Stomach (tissue), 9 donors: Measurements from ENCODE around the gene PUS7L. TPM values are rescaled to one million over a fixed set of nuclear protein-coding genes. Genes with fewer than 3 reads are reported as not detected.

ENCODE experiments used
- DNase-seq, 2 donors: peaks; one replicate each; pipeline versions ENCODE4 v3.0.0 to v3.0.0-alpha.2; 2013 to 2019
- H3K27ac ChIP-seq, 5 donors: fragments of 200-600 bp in 4 of 5; sonication (generic) in 4 of 5; one replicate each; pipeline ENCODE4 v1.5.1; 2013 to 2019; ENCODE audit warnings: mild to moderate bottlenecking in 1 of 5, moderate library complexity in 1 of 5
- H3K27me3 ChIP-seq, 3 donors: fragments of 200-600 bp; sonication (generic); one replicate each; pipeline ENCODE4 v1.5.1; 2017 to 2019; ENCODE audit warnings: mixed run types in 1 of 3
- H3K36me3 ChIP-seq, 4 donors: fragments of 200-600 bp; sonication (generic); 1 replicate in 3 of 4; 2 replicates in 1 of 4; pipeline ENCODE4 v1.5.1; 2016 to 2019
- H3K4me1 ChIP-seq, 4 donors: fragments of 200-600 bp; sonication (generic); one replicate each; pipeline ENCODE4 v1.5.1; 2016 to 2019
- H3K4me3 ChIP-seq, 4 donors: fragments of 200-600 bp; sonication (generic) in 3 of 4; one replicate each; pipeline ENCODE4 v1.5.1; 2016 to 2019; ENCODE audit warnings: mild to moderate bottlenecking in 1 of 4
- H3K9me3 ChIP-seq, 4 donors: fragments of 200-600 bp; sonication (generic); one replicate each; pipeline ENCODE4 v1.5.1; 2016 to 2019
- EP300 ChIP-seq: sonication (generic); formaldehyde crosslinking; IDR thresholded peaks from one replicate; pipeline ENCODE4 v1.6.1; 2017; ENCODE audit warnings: antibody characterized with exemption
- POLR2A ChIP-seq, 4 donors: fragments of 450-650 bp; IDR thresholded peaks; one replicate each; pipeline ENCODE4 v1.6.1; 2016; ENCODE audit warnings: antibody characterized with exemption in 4 of 4, control low read depth in 2 of 4, mild to moderate bottlenecking in 1 of 4, moderate library complexity in 1 of 4
- POLR2AphosphoS5 ChIP-seq, 3 donors: sonication (generic); formaldehyde crosslinking; IDR thresholded peaks; one replicate each; pipeline ENCODE4 v1.6.1; 2016; ENCODE audit warnings: antibody characterized with exemption in 3 of 3
- WGBS, 5 donors: extraction: QIAGEN DNeasy Blood & Tissue Kit in 3 of 5; methylation state at CpG; one replicate each; pipeline versions ENCODE4 v1.1.5 to v1.1.7; 2013 to 2018; 5-methylcytosine and 5-hydroxymethylcytosine counted together
- intact Hi-C: fragments of 100-400 bp; cut with DNase I; formaldehyde crosslinking; loops from one replicate; pipeline ENCODE4 v1.15.1; 2023; ENCODE audit warnings: low total_unique reads
- polyA plus RNA-seq, 3 donors: library from polyadenylated mRNA; stranded (reverse); fragments of 200-250 nt; gene quantifications; one replicate each; pipeline ENCODE4 v1.2.3, GENCODE V29; 2013
- total RNA-seq, 5 donors: library from RNA; depleted of rRNA; stranded (reverse); fragments of >200 nt; gene quantifications; one replicate each; pipeline versions ENCODE4 v1.1.0 to v1.2.3, GENCODE V29; 2014 to 2016
- TF ChIP-seq, protein P1 (sequence below), 7 experiments: fragments of 450-650 bp in 4 of 7; fragments of 200-600 bp in 3 of 7; sonication (generic) in 3 of 7; IDR thresholded peaks; one replicate each; pipeline ENCODE4 v1.5.1; 2016 to 2019; ENCODE audit warnings: antibody characterized with exemption in 7 of 7, control low read depth in 2 of 7, mild to moderate bottlenecking in 1 of 7
- donor health status: healthy with polysubstance abuse.
- donor health status: Bipolar disorder and iron deficiency.
- donor health status: healthy.

PUS7L gene
- total and polyA plus RNA-seq, 8 donors = 1.2 to 60.5 (median 3.5) TPM

DNA sequence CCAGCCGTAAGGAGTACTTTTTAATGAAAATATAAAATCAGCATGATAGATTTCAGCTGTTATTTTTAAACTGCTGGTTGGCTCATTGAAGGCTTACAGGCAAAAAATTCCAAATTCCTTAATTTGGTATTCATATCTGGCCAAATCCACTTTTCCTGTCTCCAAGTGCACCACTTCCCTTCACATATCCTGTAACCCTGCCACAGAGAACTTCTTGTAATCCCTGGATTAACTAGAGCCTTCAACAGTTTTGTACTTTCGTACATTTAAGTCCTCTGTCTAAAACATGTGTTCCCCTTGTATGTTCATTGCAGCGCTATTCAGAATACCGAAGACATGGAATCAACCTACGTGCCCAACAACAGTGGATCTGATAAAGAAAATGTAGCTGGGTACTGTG, 9.6 kb downstream of the PUS7L start:
- H3K36me3 ChIP-seq = peaks cover 6 to 39% (median 26%) of the 10 kb centered on the region in 4 donors
- no peak for DNase-seq
- H3K9me3 ChIP-seq = no peaks in the 10 kb centered on the region
- no peaks in the 10 kb centered on the region for H3K27me3 ChIP-seq
- intact Hi-C loops = no loop called here
- H3K27ac ChIP-seq = no peak overlapping the region
- 84 to 96% (median 93%) methylated on average over 5 of the region's 5 CpGs for WGBS, 5 donors
- no peak for TF ChIP-seq POLR2A (IDR thresholded peaks at IDR 0.05)
- TF ChIP-seq, protein P1, sequence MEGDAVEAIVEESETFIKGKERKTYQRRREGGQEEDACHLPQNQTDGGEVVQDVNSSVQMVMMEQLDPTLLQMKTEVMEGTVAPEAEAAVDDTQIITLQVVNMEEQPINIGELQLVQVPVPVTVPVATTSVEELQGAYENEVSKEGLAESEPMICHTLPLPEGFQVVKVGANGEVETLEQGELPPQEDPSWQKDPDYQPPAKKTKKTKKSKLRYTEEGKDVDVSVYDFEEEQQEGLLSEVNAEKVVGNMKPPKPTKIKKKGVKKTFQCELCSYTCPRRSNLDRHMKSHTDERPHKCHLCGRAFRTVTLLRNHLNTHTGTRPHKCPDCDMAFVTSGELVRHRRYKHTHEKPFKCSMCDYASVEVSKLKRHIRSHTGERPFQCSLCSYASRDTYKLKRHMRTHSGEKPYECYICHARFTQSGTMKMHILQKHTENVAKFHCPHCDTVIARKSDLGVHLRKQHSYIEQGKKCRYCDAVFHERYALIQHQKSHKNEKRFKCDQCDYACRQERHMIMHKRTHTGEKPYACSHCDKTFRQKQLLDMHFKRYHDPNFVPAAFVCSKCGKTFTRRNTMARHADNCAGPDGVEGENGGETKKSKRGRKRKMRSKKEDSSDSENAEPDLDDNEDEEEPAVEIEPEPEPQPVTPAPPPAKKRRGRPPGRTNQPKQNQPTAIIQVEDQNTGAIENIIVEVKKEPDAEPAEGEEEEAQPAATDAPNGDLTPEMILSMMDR (IDR thresholded peaks at IDR 0.05) = no peak
- no peak for TF ChIP-seq POLR2AphosphoS5 (IDR thresholded peaks at IDR 0.05)
- no peak for TF ChIP-seq EP300
- no peak overlapping the region for H3K4me3 ChIP-seq
- peaks cover 0 to 11% (median 5%) of the 10 kb centered on the region in 4 donors for H3K4me1 ChIP-seq

DNA sequence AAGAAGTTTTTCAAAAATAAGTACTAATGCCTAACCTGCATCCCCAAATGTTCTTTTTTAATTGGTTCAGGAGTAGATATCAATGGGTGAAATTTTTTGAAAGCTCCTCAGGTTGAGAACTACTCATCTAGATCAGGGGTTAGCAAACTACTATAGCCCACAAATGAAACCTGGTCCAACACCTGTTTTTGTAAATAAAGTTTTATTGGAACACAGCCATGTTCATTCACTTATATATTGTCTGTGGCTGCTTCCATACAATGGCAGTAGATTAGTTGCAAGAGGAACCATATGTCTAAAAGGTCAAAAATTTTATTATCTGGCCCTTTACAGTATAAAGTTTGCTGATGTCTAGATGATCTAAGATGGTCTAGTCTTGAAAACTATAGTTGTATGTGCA, 13.8 kb downstream of the PUS7L start:
- Histone ChIP-seq H3K36me3 (peaks cover 6 to 64% (median 50%) of the 10 kb centered on the region in 4 donors), H3K27me3 (no peaks in the 10 kb centered on the region), H3K9me3 (no peaks in the 10 kb centered on the region), H3K4me3 (no peak overlapping the region), H3K27ac (no peak overlapping the region), H3K4me1 (no peaks in the 10 kb centered on the region)
- TF ChIP-seq, protein P1 (IDR thresholded peaks at IDR 0.05) = no peak
- no peak for TF ChIP-seq POLR2AphosphoS5 (IDR thresholded peaks at IDR 0.05)
- no peak for TF ChIP-seq EP300
- TF ChIP-seq POLR2A (IDR thresholded peaks at IDR 0.05) = no peak
- intact Hi-C loops = no loop called here
- no peak for DNase-seq

DNA sequence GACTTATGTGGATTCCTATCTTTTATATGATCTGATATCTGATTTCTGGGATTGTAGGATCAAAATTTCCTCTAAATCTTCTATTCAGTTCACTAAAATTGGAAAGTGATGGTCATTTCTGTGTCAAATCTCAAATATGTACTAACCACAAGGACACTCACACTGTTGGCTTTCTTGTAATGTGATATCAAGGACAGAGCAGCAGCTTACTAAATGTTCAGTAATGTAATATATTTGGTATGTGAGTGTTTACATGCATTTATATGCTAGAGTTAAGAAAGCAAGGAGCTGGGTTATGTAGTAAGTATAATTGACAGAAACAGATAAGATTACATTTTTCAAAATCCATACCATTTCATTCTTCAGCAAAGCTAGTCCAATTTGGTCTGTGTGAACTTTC, 16.5 kb downstream of the PUS7L start:
- Histone ChIP-seq H3K36me3 (peaks cover 9 to 74% (median 60%) of the 10 kb centered on the region in 4 donors), H3K4me3 (no peak overlapping the region), H3K27me3 (no peaks in the 10 kb centered on the region), H3K27ac (no peak overlapping the region), H3K9me3 (no peaks in the 10 kb centered on the region), H3K4me1 (no peaks in the 10 kb centered on the region)
- TF ChIP-seq POLR2A (IDR thresholded peaks at IDR 0.05) (no peak), EP300 (no peak), POLR2AphosphoS5 (IDR thresholded peaks at IDR 0.05) (no peak)
- TF ChIP-seq, protein P1 (IDR thresholded peaks at IDR 0.05) = no peak
- intact Hi-C loops = no loop called here
- no peak for DNase-seq

DNA sequence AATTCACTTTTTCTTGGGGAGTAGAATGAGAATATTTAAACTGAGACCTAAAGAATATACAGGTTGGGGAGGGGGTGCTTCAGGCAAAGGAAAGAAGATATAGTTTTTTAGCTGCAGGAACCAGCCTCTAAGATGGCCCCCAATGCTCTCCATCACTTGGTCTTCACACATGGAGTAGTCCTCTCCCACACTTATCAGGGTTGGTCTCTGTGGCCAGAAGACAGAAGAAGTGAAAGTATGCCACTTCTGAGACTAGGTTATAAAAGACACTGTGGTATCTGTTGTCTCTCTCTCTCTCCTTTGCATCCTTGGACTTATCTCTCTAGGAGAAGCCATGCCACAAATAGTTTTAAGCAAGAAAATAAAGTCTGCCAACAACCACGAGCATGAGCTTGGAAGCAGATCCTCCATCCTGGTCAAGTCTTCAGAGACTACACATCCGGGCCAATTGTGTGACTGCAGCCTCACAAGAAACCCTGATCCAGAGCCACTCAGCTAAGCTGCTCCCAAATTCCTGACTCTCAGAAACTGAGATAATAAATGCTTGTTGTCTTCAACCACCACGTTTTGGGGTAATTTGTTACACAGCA, 18.0 kb downstream of the PUS7L start:
- Histone ChIP-seq H3K4me3 (no peak overlapping the region), H3K27ac (no peak overlapping the region), H3K9me3 (no peaks in the 10 kb centered on the region), H3K27me3 (no peaks in the 10 kb centered on the region), H3K36me3 (peaks cover 15 to 83% (median 68%) of the 10 kb centered on the region in 4 donors), H3K4me1 (no peaks in the 10 kb centered on the region)
- no peak for DNase-seq
- TF ChIP-seq POLR2A (IDR thresholded peaks at IDR 0.05) = no peak
- TF ChIP-seq, protein P1 (IDR thresholded peaks at IDR 0.05) = no peak
- TF ChIP-seq POLR2AphosphoS5 (IDR thresholded peaks at IDR 0.05) = no peak
- TF ChIP-seq EP300 = no peak
- intact Hi-C loops = no loop called here
- 70 to 87% (median 81%) methylated on average over 3 of the region's 3 CpGs for WGBS, 5 donors
